ENCODE measurements around the gene TOR1A.
A peak's percentile ranks its signal among the peaks of the same experiment; 100 is the strongest.

Gene TOR1A, protein sequence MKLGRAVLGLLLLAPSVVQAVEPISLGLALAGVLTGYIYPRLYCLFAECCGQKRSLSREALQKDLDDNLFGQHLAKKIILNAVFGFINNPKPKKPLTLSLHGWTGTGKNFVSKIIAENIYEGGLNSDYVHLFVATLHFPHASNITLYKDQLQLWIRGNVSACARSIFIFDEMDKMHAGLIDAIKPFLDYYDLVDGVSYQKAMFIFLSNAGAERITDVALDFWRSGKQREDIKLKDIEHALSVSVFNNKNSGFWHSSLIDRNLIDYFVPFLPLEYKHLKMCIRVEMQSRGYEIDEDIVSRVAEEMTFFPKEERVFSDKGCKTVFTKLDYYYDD

GRCh38 chr9:129823935-129824601 lies at the start of gene TOR1A:
Gene TOR1A, minus strand, starts transcription at chr9:129824136. Its CDS starts 51 bp downstream, at chr9:129824085.
- peak; percentile 96 for DNase-seq

DNA sequence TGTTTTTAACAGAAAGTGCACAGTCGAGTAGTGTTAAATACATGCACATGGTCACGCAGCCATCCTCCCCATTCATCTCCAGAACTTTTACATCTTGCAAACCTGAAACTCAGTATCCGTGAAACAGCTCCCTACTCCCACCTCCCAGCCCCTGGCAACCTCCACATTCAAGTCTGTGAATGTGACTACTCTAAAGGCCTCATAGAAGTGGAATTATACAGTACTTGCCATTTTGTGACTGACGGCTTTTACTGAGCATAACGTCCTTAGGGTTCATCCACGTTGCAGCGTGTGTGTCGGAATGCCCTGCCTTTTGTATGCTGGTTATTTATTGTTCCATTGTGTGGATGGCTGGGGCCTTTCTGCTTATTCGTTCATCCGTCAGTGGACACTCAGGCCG lies 47.1 kb upstream of the TOR1A start:
- no peak for DNase-seq

GRCh38 chr9:129869585-129870501 lies 45.9 kb upstream of the TOR1A start:
- DNase-seq = no peak

DNA sequence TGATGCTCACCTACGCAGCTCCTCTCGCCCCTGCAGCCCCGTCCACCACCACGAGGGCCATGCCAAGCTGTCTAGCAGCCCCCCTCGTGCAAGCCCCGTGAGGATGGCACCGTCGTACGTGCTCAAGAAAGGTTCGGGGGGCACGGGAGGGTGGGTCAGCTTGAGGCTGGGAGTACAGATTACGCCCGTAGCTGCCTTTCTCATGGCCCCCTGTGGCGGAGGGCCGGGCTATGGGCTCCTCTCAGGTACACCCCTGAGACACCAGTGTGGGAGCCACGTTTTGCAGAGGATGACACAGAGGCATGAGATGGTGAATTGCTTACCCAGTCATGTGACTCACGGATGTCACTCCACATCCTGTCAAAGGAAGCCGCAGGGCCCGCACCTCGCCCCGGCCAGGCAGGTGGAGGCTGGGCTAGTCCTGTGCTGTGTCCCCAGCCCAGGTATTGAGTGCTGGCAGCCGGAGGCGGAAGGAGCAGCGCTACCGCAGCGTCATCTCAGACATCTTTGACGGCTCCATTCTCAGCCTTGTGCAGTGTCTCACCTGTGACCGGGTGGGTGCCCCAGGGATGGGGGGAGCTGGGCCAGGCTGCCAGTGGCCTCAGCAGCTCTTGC lies 45.0 kb upstream of the TOR1A start:
- peak; percentile 94 for DNase-seq

DNA sequence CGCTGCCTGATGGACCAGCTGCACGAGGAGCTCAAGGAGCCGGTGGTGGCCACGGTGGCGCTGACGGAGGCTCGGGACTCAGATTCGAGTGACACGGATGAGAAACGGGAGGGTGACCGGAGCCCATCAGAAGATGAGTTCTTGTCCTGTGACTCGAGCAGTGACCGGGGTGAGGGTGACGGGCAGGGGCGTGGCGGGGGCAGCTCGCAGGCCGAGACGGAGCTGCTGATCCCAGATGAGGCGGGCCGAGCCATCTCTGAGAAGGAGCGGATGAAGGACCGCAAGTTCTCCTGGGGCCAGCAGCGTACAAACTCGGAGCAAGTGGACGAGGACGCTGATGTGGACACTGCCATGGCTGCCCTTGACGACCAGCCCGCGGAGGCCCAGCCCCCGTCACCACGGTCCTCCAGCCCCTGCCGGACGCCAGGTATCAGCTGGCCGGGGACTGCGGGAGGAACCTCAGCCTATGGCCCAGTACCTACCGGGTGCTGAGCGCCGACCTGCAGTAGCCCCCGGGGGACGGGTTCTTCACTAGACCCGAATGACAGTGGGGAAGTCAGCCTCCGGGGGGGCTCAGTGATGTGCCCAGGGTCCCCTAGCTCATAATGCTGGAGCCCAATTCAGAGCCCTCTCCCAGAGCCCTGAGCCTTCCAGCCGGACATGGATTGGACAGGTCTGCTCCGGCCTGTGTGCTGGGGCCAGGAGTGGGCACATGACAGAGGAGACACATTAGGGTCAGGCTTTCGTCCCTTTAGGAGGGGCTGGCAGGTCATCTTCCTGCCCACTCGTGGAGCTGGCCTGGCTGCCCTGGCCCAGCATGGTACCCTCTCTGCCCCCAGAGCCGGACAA lies 44.3 kb upstream of the TOR1A start:
- peak; percentile 8 for DNase-seq

DNA sequence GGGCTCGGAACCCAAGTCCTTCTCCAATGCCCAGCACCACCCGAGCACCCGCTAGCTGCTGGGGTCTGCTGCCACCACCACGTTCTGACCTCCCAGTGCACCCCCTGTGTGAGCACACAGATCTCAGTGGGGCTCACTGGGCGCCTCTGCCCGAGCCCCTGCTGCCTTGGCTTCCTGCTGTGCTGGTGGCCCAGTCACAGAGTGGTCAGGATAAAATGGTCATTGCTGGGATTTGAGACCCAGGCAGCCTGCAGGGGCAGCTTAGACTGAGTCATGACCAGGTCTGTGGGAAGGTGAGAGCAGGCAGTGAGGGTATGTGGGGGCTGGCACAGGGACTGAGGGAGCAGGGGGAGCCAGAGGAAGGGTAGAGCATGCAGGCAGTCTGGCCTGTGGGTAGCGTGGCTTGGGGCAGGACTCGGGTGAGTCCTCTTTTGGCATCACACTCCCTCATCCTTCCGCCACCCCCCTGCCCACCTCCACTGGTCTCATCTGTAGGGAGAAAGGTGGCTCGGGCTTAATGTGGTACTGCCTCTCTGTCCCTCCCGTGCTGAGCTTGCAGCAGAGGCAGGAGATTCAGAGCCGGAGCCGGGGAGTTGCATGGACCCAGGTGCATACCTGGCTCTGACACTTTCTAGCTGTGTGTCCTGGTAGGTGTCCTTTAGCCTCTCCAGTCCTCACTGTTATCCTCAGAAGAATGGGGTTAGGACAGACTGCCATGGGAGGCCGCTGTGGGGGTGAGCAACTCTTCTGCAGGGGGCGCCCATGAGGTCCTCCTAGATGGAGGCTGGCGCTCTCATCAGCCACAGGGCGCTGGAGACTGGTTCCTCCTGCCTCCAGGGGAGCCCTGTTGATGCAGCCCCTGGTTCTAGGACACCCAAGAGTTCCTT lies 43.4 kb upstream of the TOR1A start:
- DNase-seq = peak; percentile 37

- peak; percentile 43 for DNase-seq
Measured at GRCh38 chr9:129866394-129867135, 42.6 kb upstream of the TOR1A start.

GRCh38 chr9:129865668-129866320 lies 41.9 kb upstream of the TOR1A start:
- DNase-seq = peak; percentile 22

DNA sequence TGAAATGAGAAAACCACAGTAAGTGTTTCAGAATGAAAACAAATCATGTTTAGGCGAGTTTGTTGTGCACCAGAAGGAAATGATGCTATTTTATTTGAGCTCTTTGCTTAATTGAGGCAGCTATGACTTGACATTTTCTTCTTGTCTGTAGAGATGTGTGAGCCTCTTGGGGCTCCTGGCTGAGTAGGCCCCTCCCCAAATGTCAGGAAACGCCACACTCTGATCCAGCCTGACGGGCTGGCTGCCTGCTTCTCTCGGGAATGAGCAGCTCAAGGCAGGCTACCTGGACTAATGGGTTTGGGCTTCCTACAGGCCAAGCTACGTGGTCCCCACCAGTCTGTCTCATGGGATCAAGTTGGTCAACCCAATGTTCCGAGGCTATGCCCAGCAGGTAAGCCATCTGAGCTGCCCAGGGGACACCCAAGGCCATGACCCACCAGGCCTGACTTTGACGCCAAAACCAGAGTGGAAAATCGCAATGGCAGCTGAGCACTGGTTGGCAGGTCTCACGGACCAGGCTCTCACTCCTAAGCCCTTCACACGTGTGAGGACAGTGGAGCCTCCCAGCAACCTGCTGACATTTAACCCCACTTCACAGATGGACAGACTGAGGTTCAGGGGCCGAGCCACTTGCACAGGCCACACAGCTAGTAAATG lies 41.2 kb upstream of the TOR1A start:
- peak; percentile 73 for DNase-seq

DNA sequence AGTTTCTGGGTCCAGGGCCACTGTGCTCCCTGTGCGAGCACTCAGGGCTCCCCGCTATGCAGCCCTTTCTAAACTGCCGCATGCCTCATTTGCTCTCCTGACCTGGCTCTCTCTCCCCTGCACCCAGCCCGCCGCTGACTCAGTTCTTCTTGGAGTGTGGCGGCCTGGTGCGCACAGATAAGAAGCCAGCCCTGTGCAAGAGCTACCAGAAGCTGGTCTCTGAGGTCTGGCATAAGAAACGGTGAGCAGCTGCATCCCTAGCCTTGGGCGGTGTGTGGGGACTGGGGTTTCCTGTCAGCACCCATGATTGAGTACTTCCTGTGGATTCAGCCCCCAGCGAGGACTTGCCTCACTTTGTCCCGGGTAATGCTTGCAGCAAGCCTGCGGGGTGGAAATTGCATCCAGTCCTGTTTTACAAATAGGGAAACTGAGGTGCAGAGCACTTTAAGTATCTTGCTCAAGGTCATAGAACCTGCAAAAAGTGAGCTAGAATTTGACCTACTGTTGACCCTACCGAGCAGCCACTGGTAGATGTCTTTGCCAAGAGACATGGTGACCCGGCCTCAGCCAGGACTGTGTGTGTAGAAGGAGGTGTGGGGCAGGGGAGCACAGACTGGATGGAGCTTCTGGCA lies 39.2 kb upstream of the TOR1A start:
- peak; percentile 92 for DNase-seq

DNA sequence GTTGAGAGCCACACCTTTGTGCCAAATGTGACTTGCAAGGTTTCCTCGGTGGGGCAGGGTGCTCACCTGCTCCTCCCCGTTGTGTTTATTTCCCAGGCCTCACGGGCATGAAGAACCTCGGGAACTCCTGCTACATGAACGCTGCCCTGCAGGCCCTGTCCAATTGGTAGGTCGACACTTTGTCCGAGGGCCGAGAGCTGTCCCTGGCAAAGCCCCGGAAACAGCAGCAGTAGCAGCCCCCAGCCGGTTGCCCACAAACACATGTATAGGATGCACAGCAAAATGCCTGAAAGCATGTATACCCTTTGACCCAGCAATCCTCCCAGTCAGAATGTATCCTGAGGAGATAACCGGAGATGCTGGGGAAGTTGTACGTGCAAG lies 37.5 kb upstream of the TOR1A start:
- no peak for DNase-seq

GRCh38 chr9:129860653-129861446 lies 36.9 kb upstream of the TOR1A start:
- DNase-seq = peak; percentile 62

GRCh38 chr9:129858167-129858962 lies 34.4 kb upstream of the TOR1A start:
- DNase-seq = no peak

DNA sequence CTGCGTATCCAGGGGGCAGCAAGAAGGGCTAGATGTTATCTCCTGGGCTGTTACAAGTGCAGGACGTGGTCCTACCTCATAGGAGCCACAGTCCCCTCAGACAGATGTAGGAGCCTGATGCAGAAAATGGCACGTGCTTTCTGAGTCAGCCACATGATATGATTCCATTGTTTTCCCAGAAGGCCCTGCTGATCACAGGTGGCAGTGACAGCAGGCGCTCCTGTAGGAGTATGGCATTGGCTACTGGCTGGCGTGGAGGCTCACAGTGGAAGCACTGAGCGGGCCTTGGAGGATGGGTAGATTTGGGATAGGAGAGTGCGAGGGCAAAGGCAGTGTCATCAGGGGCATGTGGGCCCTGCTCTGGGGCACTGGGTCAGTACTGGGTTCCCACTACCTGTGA lies 33.3 kb upstream of the TOR1A start:
- no peak for DNase-seq

- DNase-seq = no peak
Measured at GRCh38 chr9:129854588-129855110, 30.7 kb upstream of the TOR1A start.

- DNase-seq = no peak
Measured at GRCh38 chr9:129853614-129854013, 29.7 kb upstream of the TOR1A start.

DNA sequence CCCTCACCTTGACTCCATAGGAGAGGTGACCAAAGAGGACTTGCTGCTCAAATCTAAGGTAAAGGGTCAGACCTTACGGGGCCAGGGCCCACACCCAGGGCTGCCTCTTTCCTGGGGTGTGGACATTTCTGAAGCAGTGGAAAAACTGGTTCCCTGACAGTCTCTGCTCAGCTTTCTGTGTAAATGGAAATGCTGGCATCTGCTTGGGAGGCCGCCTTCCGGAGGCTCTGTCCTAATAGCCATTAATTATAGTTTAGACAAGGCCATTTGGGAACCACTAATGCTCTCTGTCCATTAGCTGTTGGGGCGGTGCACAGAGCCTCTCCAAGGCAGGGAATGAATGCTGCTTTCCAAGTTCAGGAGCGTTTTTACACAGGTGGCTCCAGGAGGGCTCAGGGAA lies 28.6 kb upstream of the TOR1A start:
- DNase-seq = no peak
